Tibial nerve (tissue), 4 donors: Measurements from ENCODE around the gene NARS2. TPM values are rescaled to one million over a fixed set of nuclear protein-coding genes. Genes with fewer than 3 reads are reported as not detected.

Experiments
- DNase-seq, 2 donors: peaks; one replicate each; pipeline ENCODE4 v3.0.0-alpha.2; 2019; ENCODE audit warnings: low spot score in 2 of 2
- H3K27ac ChIP-seq, 4 donors: fragments of 200-600 bp; sonication (generic) in 3 of 4; one replicate each; pipeline ENCODE4 v1.5.1; 2017 to 2019; ENCODE audit warnings: mild to moderate bottlenecking in 1 of 4
- H3K27me3 ChIP-seq, 2 donors: fragments of 200-600 bp; sonication (generic) in 1 of 2; one replicate each; pipeline versions ENCODE4 v1.5.1 to v1.6.0; 2017 to 2019
- H3K36me3 ChIP-seq, 3 donors: fragments of 200-600 bp; sonication (generic); one replicate each; pipeline ENCODE4 v1.5.1; 2018 to 2019
- H3K4me1 ChIP-seq, 4 donors: fragments of 200-600 bp; sonication (generic) in 3 of 4; one replicate each; pipeline ENCODE4 v1.5.1; 2017 to 2019
- H3K4me3 ChIP-seq, 4 donors: fragments of 200-600 bp; sonication (generic) in 3 of 4; one replicate each; pipeline ENCODE4 v1.5.1; 2017 to 2019; ENCODE audit warnings: mild to moderate bottlenecking in 1 of 4, moderate library complexity in 1 of 4
- H3K9me3 ChIP-seq, 4 donors: fragments of 200-600 bp; sonication (generic) in 3 of 4; one replicate each; pipeline ENCODE4 v1.5.1; 2017 to 2019
- CTCF ChIP-seq, 5 experiments: fragments of 200-600 bp in 3 of 5; fragments of 450-650 bp in 2 of 5; sonication (generic) in 3 of 5; IDR thresholded peaks; one replicate each; pipeline ENCODE4 v1.5.1; 2016 to 2019; ENCODE audit warnings: antibody characterized with exemption in 5 of 5, mild to moderate bottlenecking in 3 of 5, moderate library complexity in 2 of 5
- EP300 ChIP-seq, 2 donors: sonication (generic); formaldehyde crosslinking; IDR thresholded peaks; one replicate each; pipeline ENCODE4 v1.6.1; 2017; ENCODE audit warnings: antibody characterized with exemption in 2 of 2, mild to moderate bottlenecking in 1 of 2
- POLR2A ChIP-seq, 2 donors: fragments of 450-650 bp; IDR thresholded peaks; one replicate each; pipeline ENCODE4 v1.6.1; 2017; ENCODE audit warnings: antibody characterized with exemption in 2 of 2, mild to moderate bottlenecking in 2 of 2, moderate library complexity in 2 of 2
- WGBS, 2 donors: methylation state at CpG; one replicate each; pipeline ENCODE4 v1.1.5; 2018; 5-methylcytosine and 5-hydroxymethylcytosine counted together
- total RNA-seq, 4 donors: library from RNA; depleted of rRNA; stranded (reverse); fragments of >200 nt; gene quantifications; one replicate each; pipeline ENCODE4 v1.1.0, GENCODE V29; 2016

The NARS2 gene
- total RNA-seq, 4 donors from 2014 or later, result 16.5 to 23.8 (median 19.2) TPM

GRCh38 chr11:78459738-78460137, 114.9 kb downstream of the NARS2 start:
- Histone ChIP-seq H3K36me3 (peaks cover 0 to 60% (median 0%) of the 10 kb centered on the region in 3 donors), H3K27me3 (no peaks in the 10 kb centered on the region), H3K27ac (no peak overlapping the region), H3K4me3 (no peak overlapping the region), H3K9me3 (no peaks in the 10 kb centered on the region), H3K4me1 (peaks cover 0 to under 1% (median 0%) of the 10 kb centered on the region in 4 donors)
- no peak for DNase-seq
- 95 to 97% methylated on average over 4 of the region's 4 CpGs for WGBS, 2 donors
- TF ChIP-seq POLR2A (IDR thresholded peaks at IDR 0.05) (no peak), CTCF (IDR thresholded peaks at IDR 0.05) (no peak), EP300 (IDR thresholded peaks at IDR 0.05) (no peak)

- 74 to 93% methylated on average over 2 of the region's 2 CpGs for WGBS, 2 donors
- TF ChIP-seq EP300 (IDR thresholded peaks at IDR 0.05), result no peak
- no peak for TF ChIP-seq CTCF (IDR thresholded peaks at IDR 0.05)
- TF ChIP-seq POLR2A (IDR thresholded peaks at IDR 0.05), result no peak
- Histone ChIP-seq H3K9me3 (no peaks in the 10 kb centered on the region), H3K4me1 (no peaks in the 10 kb centered on the region), H3K27me3 (no peaks in the 10 kb centered on the region), H3K4me3 (no peak overlapping the region), H3K36me3 (peaks cover 0 to 41% (median 0%) of the 10 kb centered on the region in 3 donors), H3K27ac (no peak overlapping the region)
- DNase-seq, result no peak
These were observed 117.2 kb downstream of the NARS2 start for GRCh38 chr11:78457448-78457847.

DNA sequence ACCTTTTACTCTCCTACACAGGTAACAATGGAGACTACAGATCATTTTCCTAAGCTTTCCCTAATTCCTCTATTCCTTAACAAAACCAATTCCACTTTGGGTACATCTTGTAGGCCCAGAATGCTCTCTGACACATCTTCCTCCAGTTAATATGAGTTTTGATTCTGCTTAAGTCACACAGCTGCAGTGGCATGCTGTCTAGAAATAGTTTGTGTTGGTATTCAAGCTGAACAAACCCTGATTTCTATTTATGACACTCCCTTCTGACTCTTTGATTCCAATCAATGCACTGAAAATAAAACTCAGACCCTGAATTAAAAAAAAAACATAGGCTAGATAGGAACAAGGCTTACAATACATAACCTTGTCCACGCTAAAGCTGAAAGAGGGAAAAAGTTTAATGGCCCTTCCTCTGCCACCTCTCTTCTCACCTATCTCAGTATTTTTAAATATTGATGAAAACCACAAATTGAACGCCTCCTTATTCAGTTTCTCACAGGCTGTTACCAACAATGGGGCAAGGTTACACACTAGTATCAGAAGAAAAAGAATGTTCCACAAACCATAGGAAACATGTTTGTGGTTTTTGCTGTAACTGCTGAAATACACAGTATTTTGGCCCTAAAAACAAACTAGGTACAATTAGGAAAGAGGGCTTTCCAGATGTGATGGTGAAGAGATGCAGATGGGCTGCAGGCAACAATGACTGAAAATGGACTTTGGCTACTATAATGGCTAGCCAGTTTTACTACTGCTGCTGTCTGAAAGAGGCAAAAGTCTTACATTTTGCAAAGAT, 121.3 kb downstream of the NARS2 start:
- Histone ChIP-seq H3K27ac (no peak overlapping the region), H3K27me3 (no peaks in the 10 kb centered on the region), H3K4me1 (no peaks in the 10 kb centered on the region), H3K36me3 (peaks cover 0 to 9% (median 0%) of the 10 kb centered on the region in 3 donors), H3K9me3 (no peaks in the 10 kb centered on the region), H3K4me3 (no peak overlapping the region)
- no peak for DNase-seq
- 78 to 80% methylated on average over 2 of the region's 2 CpGs for WGBS, 2 donors
- TF ChIP-seq POLR2A (IDR thresholded peaks at IDR 0.05) (no peak), CTCF (IDR thresholded peaks at IDR 0.05) (no peak), EP300 (IDR thresholded peaks at IDR 0.05) (no peak)

GRCh38 chr11:78451371-78452150, 123.1 kb downstream of the NARS2 start:
- Histone ChIP-seq H3K27ac (no peak overlapping the region), H3K9me3 (no peaks in the 10 kb centered on the region), H3K36me3 (peaks cover 0 to 4% (median 0%) of the 10 kb centered on the region in 3 donors), H3K27me3 (no peaks in the 10 kb centered on the region), H3K4me1 (no peaks in the 10 kb centered on the region), H3K4me3 (no peak overlapping the region)
- no peak for DNase-seq
- 91 to 96% methylated on average over 5 of the region's 5 CpGs for WGBS, 2 donors
- no peak for TF ChIP-seq EP300 (IDR thresholded peaks at IDR 0.05)
- TF ChIP-seq CTCF (IDR thresholded peaks at IDR 0.05), result no peak
- no peak for TF ChIP-seq POLR2A (IDR thresholded peaks at IDR 0.05)

- no peak for TF ChIP-seq CTCF (IDR thresholded peaks at IDR 0.05)
- TF ChIP-seq EP300 (IDR thresholded peaks at IDR 0.05), result no peak
- TF ChIP-seq POLR2A (IDR thresholded peaks at IDR 0.05), result no peak
- 89 to 91% methylated on average over 2 of the region's 2 CpGs for WGBS, 2 donors
- no peak for DNase-seq
These were observed 123.8 kb downstream of the NARS2 start for GRCh38 chr11:78450866-78451265.

More at GRCh38 chr11:78450866-78451265, 123.8 kb downstream of the NARS2 start:
- Histone ChIP-seq H3K27ac (no peak overlapping the region), H3K9me3 (no peaks in the 10 kb centered on the region), H3K27me3 (no peaks in the 10 kb centered on the region), H3K36me3 (no peaks in the 10 kb centered on the region), H3K4me1 (no peaks in the 10 kb centered on the region), H3K4me3 (no peak overlapping the region)
